EL (cell line): ENCODE data around the gene ORM2.
"Not testable (repeated sequence)": the region's sequence is repeated elsewhere in the genome, so short reads cannot be mapped to it uniquely, and the experiment has no call there.

Experiments
- DNase-seq: peaks from one replicate; pipeline ENCODE4 v3.0.0-alpha.2; 2016

The ORM2 gene

DNA sequence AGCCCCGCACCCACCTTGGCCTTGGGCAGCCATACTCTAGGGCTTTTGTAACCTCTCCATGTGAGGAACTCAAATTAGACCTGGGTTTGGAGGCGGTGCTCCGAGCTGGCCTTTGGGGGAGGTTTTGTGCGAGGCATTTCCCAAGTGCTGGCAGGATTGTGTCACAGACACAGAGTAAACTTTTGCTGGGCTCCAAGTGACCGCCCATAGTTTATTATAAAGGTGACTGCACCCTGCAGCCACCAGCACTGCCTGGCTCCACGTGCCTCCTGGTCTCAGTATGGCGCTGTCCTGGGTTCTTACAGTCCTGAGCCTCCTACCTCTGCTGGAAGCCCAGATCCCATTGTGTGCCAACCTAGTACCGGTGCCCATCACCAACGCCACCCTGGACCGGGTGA is at the start of gene ORM2:
Gene ORM2 (plus strand): TSS at position 245 of the 398 bp plus-strand sequence. CDS start 36 bp downstream, at position 281.
- DNase-seq: not testable (repeated sequence)

DNA sequence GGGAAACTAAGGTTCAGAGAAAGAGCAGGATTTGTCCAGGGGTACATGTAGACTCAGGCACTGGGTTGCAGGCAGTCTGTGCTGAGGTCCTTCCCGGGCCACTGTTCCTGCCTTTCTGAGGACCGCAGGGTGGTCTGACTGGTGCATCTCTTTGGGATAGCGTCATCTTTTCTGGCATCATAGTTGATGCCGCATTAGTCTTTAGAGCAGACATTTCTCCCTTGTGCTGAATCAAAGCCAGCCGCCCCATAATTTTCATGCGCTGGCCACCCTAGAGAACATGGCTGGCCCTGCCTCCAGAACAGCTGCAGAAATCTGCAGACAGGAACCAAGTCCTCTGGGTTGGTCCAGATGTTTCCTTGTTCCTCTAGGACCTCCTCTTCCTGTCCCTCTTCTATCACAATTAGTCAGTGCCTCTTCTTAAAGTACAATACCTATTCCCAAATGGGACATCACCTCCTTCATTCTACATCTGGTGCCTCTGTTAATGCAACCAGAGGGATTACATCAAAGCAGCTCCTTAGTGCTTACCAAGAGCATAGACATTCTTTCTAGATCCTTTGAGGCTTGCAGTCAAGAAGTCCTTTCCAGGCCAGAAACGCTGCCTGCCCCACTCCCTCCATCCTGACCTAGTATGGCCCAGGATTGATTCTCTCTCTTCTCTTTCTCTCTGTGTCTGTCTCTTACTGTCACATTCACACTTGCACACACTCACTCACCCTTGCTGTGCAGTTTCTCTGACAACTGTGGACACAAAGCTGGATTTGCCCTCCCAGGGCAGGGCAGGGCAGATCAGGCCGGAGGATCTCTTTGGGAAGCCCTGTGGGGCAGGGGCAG is 48.8 kb upstream of the ORM2 start:
- peak; percentile 72 for DNase-seq

DNA sequence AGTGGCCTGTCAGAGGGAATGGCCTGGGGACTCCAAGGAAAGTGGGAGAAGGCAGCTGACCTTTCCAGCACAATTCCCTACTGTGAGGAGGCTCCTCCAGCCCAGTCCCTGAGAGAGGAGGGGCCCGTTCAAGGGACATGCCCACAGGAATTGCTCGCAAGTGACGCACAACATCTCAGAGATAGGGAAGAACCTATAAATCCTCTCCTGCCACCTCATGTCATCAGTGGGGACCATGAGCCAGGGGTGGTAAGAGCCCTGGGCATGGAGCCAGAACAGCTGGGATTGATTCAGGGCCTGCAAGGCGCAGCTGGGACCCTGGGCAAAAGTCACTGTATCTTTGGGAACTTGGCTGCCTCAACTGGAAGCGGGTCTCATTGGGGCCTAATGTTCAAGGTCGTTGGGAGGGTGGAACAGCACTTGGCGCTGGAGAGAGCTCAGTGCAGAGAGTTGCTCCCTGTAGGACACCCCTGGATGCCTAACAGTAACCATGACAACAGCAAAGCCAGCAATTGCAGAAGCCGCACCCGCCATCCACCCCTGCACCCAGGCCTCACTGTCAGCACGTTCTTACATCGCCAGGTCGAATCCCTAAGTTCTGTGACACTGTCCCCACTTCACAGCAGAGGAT is 48.1 kb upstream of the ORM2 start:
- no peak for DNase-seq

DNA sequence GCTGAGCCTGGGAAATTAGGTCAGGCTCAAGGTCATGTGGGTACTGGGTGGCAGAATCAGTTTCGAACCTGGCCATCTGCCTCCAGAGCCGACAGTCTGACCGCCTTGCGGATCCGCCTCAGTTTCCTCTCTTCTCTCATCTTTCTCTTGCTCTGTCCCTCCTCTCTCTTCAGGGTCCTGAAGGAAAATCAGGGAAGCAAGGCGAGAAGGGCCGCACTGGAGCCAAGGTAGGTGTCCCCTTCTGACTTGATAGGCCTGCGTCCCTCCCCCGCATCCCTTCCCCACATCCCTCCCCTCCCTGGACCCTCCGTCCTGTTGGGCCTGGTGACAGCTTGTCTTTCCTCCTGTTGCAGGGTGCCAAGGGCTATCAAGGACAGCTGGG is 47.6 kb upstream of the ORM2 start:
- no peak for DNase-seq

DNA sequence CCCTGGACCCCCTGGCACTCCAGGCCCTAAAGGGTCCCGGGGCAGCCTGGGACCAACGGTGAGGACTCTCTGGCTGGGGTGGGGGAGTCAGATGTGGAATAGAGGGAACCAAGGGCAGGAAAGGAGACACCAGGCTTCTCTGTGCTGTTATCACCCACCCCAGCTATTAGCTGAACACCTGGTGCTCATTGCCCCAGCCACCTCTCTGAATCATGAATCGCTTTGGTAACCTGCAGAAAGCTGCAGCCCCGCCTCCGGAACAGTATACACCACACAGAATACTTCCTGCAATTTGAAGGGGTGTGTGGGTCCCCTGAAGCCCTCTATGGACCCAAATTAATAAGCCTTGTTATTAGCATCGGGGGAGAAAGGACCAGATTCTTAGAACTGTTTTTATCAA is 47.2 kb upstream of the ORM2 start:
- DNase-seq: no peak

DNA sequence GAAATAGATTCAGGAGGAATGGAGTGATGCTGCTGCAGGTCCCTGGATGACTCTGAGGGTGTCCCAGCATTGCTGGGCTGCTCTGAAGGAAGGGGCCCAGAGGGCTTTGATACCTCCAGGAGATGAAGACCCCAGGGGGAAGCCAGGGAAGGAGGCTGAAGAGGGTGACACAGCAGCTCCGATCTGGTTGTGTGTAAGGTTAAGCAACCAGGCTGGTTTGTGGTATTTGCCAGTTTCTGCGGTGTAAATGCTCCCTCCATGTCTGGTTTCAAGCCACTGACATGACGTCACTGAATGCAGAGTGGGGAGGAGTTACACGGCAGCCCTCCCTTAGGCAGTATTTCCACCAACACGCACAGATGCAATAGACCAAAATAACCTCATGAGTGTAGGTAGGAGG is 46.7 kb upstream of the ORM2 start:
- DNase-seq: peak; percentile 92

DNA sequence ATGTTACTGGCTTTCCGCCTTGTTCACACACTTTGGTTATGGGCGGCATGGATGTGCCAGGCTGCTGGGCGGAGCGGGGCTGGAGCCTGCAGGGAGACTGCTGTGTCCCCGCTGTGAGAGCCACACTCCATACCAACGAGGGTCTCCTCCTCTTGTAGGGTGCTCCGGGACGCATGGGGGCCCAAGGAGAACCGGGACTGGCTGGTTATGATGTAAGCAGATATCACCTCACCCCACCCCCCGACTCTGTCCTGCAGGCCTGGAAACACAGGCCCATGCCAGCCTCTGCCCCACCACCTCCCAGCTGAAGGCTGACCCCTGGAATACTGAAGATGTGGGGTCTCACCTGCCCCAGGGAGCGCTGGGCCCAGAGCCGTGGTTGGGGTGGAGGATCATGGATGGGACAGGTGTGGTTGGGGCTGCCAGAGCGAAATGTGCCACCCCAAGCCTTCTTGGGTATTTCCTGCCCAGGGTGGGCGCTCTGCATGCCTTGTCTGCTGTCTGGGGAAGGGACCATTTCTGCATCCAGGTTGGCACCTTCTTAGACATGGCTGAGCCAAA is 46.0 kb upstream of the ORM2 start:
- no peak for DNase-seq

DNA sequence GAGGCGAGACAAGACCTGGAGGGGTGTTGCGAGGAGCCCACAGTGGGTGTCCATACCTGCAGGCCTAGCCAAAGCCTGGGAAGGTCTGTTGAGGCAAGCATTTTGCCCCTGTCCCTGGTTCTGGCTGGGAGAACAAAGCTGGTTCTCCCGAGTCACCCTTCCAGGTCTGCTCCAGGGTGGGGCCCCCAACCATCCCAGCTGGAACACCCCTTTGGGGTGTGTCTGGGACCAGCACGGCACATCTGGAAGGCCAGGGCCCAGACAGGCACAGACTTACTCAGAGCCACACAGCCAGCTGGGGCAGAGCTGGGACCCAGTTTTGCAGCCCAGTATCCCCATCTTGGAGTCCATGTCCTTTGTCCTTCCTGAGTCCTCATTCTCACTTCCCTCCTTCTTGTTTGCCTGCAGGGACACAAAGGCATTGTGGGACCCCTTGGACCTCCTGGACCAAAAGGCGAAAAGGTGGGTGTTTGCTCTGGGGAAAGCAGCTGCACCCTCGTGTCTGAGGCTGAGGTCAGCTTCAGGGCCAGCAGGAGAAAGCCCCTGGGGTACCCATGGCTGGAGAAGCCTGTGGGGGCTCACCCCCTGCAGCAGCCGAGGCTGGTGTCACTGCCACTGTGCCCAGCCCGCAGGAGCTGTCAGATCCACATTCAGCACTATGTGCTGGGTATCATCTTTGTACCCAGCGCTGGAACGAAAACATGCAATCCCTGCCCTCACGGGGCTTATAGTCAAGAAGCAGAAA is 45.2 kb upstream of the ORM2 start:
- DNase-seq: no peak

DNA sequence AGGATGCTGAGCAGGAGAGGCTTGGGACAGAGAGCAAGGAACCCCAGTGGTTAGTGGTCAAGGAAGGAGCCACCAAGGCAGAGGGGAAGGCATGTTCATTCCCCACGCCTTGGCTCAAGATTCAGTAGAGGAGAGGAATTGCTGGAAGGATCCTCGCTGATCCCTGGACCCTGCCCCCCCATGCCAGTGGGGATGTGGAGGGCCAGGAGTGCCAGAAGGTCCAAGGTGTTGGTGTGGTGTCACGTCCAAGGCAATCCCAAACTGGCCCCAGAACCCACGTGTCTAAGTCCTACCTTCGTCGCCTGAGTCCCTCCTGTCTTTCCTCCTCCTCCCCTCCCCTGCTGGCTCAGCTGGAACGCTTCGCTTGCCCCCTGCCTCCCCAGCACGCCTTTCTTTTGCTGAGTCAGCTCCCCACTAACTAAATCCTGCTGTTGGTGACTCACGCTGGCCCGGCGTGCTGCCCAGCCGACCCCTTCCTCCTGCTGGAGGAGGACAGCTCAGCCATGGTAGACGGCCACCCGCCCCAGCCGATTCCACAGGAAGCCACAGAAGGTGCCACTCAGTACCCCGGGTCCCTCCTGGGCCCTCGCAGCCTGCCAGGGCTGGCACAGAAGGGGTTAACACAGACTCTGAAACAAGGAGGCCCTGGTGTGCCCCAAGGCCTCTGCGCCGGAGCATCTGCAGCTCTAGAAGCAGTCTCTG is 44.4 kb upstream of the ORM2 start:
- peak; percentile 94 for DNase-seq

DNA sequence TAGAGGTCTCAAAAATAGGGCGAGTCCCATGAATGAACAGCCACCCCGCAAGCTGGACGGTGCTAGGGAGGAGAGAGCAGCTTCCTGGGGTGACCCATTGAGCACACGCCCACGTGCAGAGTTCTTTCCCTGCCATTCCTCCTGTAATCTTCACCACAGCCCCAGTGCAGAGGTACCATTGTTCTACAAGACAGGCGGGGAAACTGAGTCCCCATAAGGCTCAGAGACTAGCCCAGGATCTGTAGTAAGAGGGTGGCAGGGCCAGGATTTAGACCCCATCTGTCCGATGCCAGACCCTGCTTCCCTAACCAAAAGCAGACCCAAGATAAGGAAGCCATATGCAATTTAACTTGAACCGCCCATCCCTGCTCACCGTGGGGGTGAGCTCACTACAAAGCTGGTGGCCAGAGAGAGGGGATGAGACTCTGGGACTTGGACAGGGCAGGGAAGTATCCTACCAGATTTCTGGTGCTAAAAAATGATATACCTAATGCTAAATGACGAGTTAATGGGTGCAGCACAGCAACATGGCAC is 43.5 kb upstream of the ORM2 start:
- DNase-seq: no peak

DNA sequence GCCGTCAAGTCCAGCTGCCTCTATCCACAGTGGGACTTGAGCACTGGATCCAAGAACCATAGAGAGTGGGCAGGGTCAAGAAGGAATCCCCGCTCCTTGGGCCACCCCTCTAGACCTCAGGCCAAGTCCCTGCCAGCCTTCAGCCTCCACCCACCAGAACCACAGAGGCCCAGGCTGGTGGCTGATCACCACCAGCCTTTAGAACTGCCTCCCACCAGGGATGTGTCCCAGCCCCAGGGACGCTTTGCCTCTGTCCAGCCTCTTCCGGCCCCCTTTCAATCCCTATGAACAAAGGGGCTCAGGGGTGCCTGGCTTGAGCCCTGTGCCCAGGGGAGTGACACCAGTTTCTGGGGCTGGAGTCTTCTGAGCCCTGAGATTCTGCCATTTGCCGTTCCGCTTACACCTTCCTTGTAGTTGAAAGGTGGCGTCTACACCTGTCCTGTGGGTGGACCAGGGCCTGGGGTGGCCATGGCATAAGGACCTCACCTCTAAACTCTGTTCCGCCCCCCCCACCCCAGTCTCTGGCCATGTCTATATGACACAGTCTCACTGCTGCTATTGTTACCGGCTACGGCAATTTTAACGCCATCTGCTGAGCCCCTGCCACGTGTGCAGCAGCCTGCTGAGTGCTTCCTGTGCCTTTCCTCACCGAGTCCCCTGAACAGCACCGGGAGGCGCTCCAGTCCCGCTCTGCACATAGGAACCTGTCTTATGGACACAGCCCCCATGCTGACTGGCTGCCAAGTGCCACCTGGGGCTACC is 42.5 kb upstream of the ORM2 start:
- DNase-seq: no peak

DNA sequence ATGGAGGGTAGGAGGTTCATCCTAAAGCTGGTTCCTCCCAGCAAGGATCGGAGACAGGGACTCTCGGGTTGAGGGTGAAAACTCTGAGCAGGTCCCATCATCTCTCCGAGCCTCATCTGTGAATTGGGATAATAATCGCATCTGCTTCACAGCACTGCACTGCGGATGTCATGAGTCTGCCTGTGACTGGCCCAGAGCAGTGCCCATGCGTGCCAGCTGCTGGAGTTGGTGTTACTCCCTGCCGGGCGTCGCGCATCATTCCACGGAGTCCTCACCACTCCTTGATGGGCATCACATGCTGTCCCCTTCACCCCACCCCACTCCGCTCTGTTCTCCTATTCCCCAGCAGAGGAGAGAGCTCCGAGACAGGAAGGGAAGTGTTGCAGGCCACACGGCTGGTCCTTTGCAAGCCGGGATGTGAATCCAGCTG is 41.9 kb upstream of the ORM2 start:
- no peak for DNase-seq

DNA sequence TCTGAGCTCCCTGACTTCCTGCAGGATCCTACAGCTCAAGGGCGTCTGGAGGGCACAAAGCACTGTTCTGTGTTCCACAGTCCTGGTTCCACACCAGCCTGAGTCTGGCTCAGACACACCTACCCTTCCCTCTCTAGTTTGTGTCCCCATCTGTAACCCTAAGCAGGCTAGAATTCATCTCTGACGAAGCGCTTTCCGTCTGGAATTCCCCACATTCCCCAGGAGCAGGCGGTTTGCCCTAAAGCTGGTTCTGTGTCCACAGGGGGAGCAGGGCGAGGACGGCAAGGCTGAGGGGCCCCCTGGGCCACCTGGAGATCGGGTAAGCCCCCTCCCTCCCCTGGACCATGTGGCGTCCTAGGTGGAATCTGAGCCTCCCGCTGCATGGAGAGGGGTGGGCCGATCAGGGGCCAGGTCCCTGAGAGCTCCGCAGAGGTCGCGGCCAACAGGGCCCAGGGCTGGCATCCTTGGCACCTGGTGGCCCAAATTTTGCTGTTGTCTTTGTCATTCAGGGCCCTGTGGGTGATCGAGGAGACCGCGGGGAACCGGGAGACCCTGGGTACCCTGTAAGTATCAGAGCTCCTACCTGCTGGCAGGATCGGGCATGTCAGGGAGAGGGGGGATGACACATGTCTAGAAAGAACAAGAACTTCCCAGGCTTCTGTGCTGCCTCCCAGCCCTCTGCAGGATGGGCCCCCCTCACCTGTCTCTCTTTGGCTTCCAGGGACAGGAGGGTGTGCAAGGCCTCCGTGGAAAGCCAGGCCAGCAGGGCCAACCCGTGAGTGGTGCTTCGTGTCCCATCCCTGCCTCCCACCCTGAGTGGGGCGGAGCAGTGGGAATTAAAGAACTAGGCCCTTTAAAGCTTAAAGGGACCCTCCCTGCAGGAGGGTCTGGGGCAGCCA is 41.2 kb upstream of the ORM2 start:
- DNase-seq: peak; percentile 90

DNA sequence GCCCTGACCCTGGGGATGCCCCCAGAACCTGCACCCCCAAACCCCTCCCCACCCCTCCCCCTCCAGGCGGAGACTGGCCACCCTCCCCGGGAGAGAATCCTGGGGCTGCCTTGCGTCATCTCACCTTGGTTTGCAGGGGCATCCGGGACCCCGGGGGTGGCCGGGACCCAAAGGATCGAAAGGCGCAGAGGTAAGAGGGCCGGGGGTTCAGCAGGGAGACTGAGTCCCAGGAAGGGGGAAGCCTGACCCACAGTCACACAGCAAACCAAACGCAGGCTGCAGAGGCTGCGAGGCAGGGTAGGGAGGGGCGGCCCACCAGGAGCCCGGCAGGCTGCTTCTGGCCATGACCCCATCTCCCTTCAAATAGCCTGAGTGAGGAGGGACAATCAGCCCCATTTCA is 40.6 kb upstream of the ORM2 start:
- DNase-seq: no peak

DNA sequence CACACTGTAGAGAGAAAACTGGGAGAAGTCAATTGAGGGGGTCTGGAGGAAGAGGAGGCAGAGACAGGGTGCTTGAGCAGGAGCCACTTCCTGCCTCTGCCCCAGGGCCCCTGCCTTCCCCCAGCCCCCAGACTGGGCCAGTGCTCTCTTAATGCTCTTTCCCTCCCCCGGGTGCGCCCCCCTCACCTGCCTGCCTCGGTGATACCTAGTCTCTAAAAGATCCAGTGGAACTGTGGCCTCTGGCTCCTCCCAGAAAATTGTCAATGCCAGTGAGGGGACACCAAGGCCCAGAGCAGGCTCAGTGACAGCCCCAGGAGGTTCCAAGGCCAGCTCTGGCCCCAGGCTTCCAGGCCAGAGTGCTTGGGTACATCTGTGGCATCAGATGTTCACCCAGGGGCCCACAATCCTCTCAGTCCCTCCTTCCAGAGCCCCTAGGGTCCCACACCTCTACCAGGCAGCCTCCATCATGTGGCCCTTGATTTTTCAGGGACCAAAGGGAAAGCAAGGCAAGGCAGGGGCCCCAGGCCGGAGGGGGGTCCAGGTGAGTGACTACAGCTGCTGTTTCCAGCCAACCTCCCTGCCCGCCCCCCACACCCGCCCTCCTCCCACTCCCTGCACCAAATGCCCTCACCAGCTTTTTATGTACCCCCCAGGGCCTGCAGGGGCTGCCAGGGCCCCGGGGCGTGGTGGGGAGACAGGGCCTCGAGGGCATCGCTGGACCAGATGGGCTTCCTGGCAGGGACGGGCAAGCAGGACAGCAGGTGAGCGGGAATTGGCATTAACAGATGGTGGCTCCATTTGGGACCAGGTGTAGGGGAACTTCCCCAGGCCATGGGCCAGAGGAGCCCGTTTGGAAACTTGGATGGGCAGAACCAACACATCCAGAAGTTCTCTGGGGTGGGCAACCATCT is 39.8 kb upstream of the ORM2 start:
- DNase-seq: no peak

DNA sequence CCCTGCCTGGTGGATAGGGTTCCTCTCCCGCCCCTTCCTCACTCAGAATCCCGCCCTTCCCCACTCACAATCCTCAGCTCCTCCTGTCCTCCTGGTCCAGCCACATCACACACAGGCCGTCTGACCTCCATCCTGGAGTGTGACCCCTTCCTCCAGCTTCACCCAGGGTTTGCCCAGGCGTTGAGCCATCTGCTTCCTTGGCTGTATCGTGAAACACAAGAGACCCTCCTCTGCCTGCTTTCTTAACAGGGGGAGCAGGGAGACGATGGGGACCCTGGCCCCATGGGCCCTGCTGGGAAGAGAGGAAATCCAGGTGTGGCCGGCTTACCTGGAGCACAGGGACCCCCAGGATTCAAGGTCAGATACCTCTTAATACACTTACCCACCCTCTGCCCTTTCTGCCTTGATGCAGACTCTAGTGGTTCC is 39.1 kb upstream of the ORM2 start:
- DNase-seq: no peak

DNA sequence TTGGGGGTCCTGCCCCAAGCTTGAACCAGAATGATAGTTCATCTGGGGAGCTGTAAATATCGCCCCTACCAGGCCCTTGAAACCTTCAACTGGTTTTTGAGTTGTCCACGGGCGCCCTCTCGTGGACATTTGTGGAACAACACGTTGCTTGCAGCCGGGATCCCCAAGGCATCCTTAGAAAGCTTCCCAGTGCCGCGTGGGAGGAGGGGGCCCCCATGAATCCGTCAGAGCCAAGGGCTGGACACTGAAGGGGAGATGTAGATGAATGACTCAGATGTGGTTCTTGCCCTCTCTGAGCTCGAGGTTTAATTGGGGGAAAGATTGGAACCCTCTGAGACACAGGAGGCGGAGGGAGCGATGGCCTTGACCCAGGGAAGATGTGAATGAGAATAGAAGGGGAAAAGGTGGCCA is 38.6 kb upstream of the ORM2 start:
- peak; percentile 76 for DNase-seq

DNA sequence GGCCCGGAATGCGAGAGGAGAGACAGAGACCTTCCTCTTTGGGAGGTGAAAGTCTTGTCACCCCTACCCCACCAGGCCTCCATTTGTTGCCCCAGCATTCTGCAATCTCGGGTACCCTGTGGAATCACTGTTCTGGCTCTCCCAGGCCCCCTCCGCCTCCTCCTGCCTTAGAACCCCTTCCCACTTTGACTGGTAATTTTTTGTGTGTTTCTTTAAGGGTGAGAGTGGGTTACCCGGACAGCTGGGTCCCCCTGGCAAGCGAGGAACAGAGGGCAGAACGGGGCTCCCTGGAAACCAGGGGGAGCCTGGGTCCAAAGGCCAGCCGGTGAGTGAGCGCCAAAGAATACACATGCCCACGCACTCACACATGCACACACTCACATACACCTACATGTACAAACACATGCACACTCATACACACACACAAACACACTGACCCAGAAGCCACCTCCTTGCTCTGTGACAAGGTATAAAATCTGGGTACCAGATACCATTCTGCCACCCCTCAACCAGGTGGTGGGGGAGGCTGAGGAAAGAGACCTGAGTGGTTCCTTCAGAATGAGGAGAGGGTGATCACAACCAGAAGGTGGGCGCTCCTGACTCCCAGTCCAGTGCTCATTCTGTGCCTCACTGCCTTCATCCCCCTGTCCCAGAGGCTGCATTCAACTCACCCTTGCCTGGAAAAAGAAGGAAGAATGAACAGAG is 37.6 kb upstream of the ORM2 start:
- no peak for DNase-seq

DNA sequence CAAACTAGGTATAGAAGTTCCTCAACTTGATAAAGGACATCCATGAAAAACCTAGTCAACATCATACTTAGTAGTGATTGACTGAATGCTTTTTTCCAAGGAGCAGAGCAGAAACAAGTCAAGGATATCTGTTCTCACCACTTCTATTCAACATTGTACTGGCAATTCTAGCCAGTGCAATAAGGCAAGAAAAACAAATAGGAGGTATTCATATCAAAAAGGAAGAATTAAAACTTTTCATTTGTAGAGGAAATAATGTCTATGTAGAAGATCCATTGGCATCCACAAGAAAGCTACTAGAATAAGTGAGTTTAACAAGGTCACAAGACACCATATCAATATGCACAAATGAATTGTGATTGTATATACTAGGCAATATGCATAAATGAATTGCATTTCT is 35.0 kb upstream of the ORM2 start:
- DNase-seq: no peak
